ENCODE data around the gene PSMB7. TPM values are rescaled to one million over a fixed set of nuclear protein-coding genes. Genes with fewer than 3 reads are reported as not detected.

Gene PSMB7
- total RNA-seq, 4 donors from 2014 or later, result 149 to 187 (median 165) TPM

- intact Hi-C loops (cut with DNase I; ENCODE audit: low total_unique reads), result no loop called here
Measured at GRCh38 chr9:124350494-124351263, 64.6 kb downstream of the PSMB7 start.

GRCh38 chr9:124349675-124350493 is 65.4 kb downstream of the PSMB7 start:
- DNase-seq (ENCODE audit: low spot score in 2 of 2), result no peak
- H3K4me3 ChIP-seq (ENCODE audit: low read depth, poor library complexity, severe bottlenecking), result no peak overlapping the region
- WGBS, 2 donors, result 88 to 92% methylated on average over 20 to 25 of the region's 25 CpGs
- no peak for TF ChIP-seq POLR2A (IDR thresholded peaks at IDR 0.05)
- TF ChIP-seq CTCF (IDR thresholded peaks at IDR 0.05), result no peak
- intact Hi-C loops (cut with DNase I; ENCODE audit: low total_unique reads), result no loop called here

More at GRCh38 chr9:124350494-124351263, 64.6 kb downstream of the PSMB7 start:
- TF ChIP-seq POLR2A (IDR thresholded peaks at IDR 0.05), result no peak
- no peak for TF ChIP-seq CTCF (IDR thresholded peaks at IDR 0.05)
- no peak overlapping the region for H3K4me3 ChIP-seq (ENCODE audit: low read depth, poor library complexity, severe bottlenecking)
- WGBS, 2 donors, result 96% methylated on average over 16 of the region's 16 CpGs
- DNase-seq (ENCODE audit: low spot score in 2 of 2), result no peak

- 87 to 90% methylated on average over 8 of the region's 8 CpGs for WGBS, 2 donors
- DNase-seq (ENCODE audit: low spot score in 2 of 2), result no peak
- intact Hi-C loops (cut with DNase I; ENCODE audit: low total_unique reads), result no loop called here
- H3K4me3 ChIP-seq (ENCODE audit: low read depth, poor library complexity, severe bottlenecking), result no peak overlapping the region
- TF ChIP-seq POLR2A (IDR thresholded peaks at IDR 0.05), result no peak
- no peak for TF ChIP-seq CTCF (IDR thresholded peaks at IDR 0.05)
Measured at GRCh38 chr9:124349267-124349666, 66.0 kb downstream of the PSMB7 start.

GRCh38 chr9:124348831-124349230 is 66.4 kb downstream of the PSMB7 start:
- WGBS, 2 donors, result 89 to 93% methylated on average over 12 of the region's 12 CpGs
- H3K4me3 ChIP-seq (ENCODE audit: low read depth, poor library complexity, severe bottlenecking), result no peak overlapping the region
- intact Hi-C loops (cut with DNase I; ENCODE audit: low total_unique reads), result no loop called here
- TF ChIP-seq POLR2A (IDR thresholded peaks at IDR 0.05), result no peak
- TF ChIP-seq CTCF (IDR thresholded peaks at IDR 0.05), result no peak
- no peak for DNase-seq (ENCODE audit: low spot score in 2 of 2)

GRCh38 chr9:124348363-124348762 is 66.9 kb downstream of the PSMB7 start:
- no peak for TF ChIP-seq CTCF (IDR thresholded peaks at IDR 0.05)
- TF ChIP-seq POLR2A (IDR thresholded peaks at IDR 0.05), result no peak
- intact Hi-C loops (cut with DNase I; ENCODE audit: low total_unique reads), result no loop called here
- H3K4me3 ChIP-seq (ENCODE audit: low read depth, poor library complexity, severe bottlenecking), result no peak overlapping the region
- WGBS, 2 donors, result 91 to 93% methylated on average over 3 of the region's 3 CpGs
- DNase-seq (ENCODE audit: low spot score in 2 of 2), result no peak

Data from lower leg skin (tissue), 4 donors.